Panc1 (cell line): ENCODE results near the gene CACNA1A. TPM values are rescaled to one million over a fixed set of nuclear protein-coding genes. Genes with fewer than 3 reads are reported as not detected.

ENCODE experiments used
- ATAC-seq: fragments of 200-7000 bp; cut with Tn5 transposase; 2 replicates; pipeline ENCODE4 v1.9.1; 2020; ENCODE audit warnings: mild to moderate bottlenecking, moderate library complexity
- BruUV-seq: library from RNA; stranded (reverse); fragments of 400-500 nt; replicated peaks from 2 replicates; lab custom pipeline; 2021; lab: Mats Ljungman, UMichigan
- CTCF ChIA-PET: fragments of 300-600 bp; sonication (Branson Sonifier 250); formaldehyde crosslinking; loops from one replicate; lab custom pipeline; 2022; ENCODE audit warnings: antibody characterized with exemption; lab: Charles Lee
- POLR2A ChIA-PET: fragments of 300-600 bp; sonication (Branson Sonifier 250); formaldehyde crosslinking; loops from one replicate; lab custom pipeline; 2022; ENCODE audit warnings: antibody characterized with exemption; lab: Charles Lee
- DNase-seq: peaks from one replicate; pipeline ENCODE4 v3.0.0-alpha.2; 2010; ENCODE audit warnings: low read depth, low spot score
- H3K27ac ChIP-seq: 2 replicates; pipeline ENCODE4 v1.5.1; 2011; ENCODE audit warnings: mild to moderate bottlenecking, low read length, inconsistent platforms
- H3K27me3 ChIP-seq: fragments of 200-500 bp; sonication (Bioruptor generic); 2 replicates; pipeline ENCODE4 v1.6.0; 2014; ENCODE audit warnings: low read length, inconsistent platforms; ENCODE audit not compliant: control insufficient read depth, insufficient read depth
- H3K36me3 ChIP-seq: fragments of 200-500 bp; sonication (Bioruptor generic); 2 replicates; pipeline ENCODE4 v1.5.1; 2014; ENCODE audit warnings: inconsistent platforms, mild to moderate bottlenecking, low read length, moderate library complexity; ENCODE audit not compliant: control insufficient read depth, insufficient read depth
- H3K4me1 ChIP-seq: 2 replicates; pipeline ENCODE4 v1.5.1; 2011; ENCODE audit warnings: inconsistent platforms, mild to moderate bottlenecking, low read length, moderate library complexity; ENCODE audit not compliant: control insufficient read depth, insufficient read depth
- H3K4me3 ChIP-seq, 2 experiments: 2 replicates each; pipeline ENCODE4 v1.5.1; 2011 to 2012; ENCODE audit warnings: low read depth in 2 of 2, low read length in 2 of 2, mild to moderate bottlenecking in 2 of 2, inconsistent platforms in 1 of 2, moderate library complexity in 1 of 2
- H3K9me3 ChIP-seq: fragments of 200-500 bp; sonication (Bioruptor generic); 2 replicates; pipeline ENCODE4 v1.5.1; 2014; ENCODE audit warnings: low read depth, mild to moderate bottlenecking, inconsistent platforms, low read length, moderate library complexity; ENCODE audit not compliant: control insufficient read depth, insufficient read depth
- CTCF ChIP-seq: fragments of 450-650 bp; IDR thresholded peaks from 2 replicates; pipeline ENCODE4 v1.5.1; 2017; ENCODE audit warnings: mild to moderate bottlenecking
- POLR2AphosphoS5 ChIP-seq: IDR thresholded peaks from 2 replicates; pipeline ENCODE4 v1.6.1; 2012; ENCODE audit warnings: mild to moderate bottlenecking, low read depth, low read length, moderate library complexity
- REST ChIP-seq, 2 experiments: IDR thresholded peaks; 2 replicates each; pipeline ENCODE4 v1.6.1; 2011 to 2012; ENCODE audit warnings: low read depth in 2 of 2, control low read depth in 1 of 2, low read length in 1 of 2, mild to moderate bottlenecking in 1 of 2, moderate library complexity in 1 of 2; ENCODE audit not compliant: insufficient read depth in 1 of 2
- SIN3A ChIP-seq: IDR thresholded peaks from 2 replicates; pipeline ENCODE4 v1.6.1; 2012; ENCODE audit warnings: low read depth, mild to moderate bottlenecking, low read length, moderate library complexity, borderline replicate concordance; ENCODE audit not compliant: insufficient read depth
- TCF7L2 ChIP-seq: IDR thresholded peaks from 2 replicates; pipeline ENCODE4 v1.6.1; 2011; ENCODE audit warnings: mild to moderate bottlenecking, low read depth, low read length, inconsistent platforms
- in situ Hi-C: cut with HindIII; loops from 2 replicates; pipeline ENCODE4 v1.10.0; 2016; ENCODE audit warnings: low sequenced_read_pairs, low pct_unique_long_range_greater_than_20kb
- intact Hi-C: fragments of 100-400 bp; cut with micrococcal nuclease; formaldehyde crosslinking; loops from one replicate; pipeline ENCODE4 v1.10.0; 2022; ENCODE audit not compliant: unreplicated experiment
- total RNA-seq: library from RNA; stranded (reverse); gene quantifications from one replicate; pipeline ENCODE4 v1.2.1, GENCODE V29; 2021; ENCODE audit not compliant: unreplicated experiment

CACNA1A gene
- total RNA-seq, 1 experiment from 2014 or later, result 0.51 TPM

- no peak for TF ChIP-seq SIN3A
- no peak for TF ChIP-seq REST (IDR thresholded peaks at IDR 0.05; ENCODE audit: insufficient read depth in 1 of 2, low read depth in 2 of 2, low read length in 1 of 2)
- TF ChIP-seq POLR2AphosphoS5, result no peak
- no peak for TF ChIP-seq TCF7L2
- Histone ChIP-seq H3K36me3 (no peaks in the 10 kb centered on the region), H3K27ac (peak overlapping the region; percentile 64), H3K4me1 (peaks cover 11% of the 10 kb centered on the region), H3K27me3 (no peaks in the 10 kb centered on the region), H3K9me3 (peaks cover 3% of the 10 kb centered on the region; the same call in 1 of the 2 replicates), H3K4me3 (peak overlapping the region in 1 of 2 experiments; percentile 18; a peak in 1 of 4 replicates)
- DNase-seq, result peak; percentile 35
- intact Hi-C loops, result no loop called here
- no TSS peak for BruUV-seq
- POLR2A ChIA-PET, result no interaction called here
- peak; percentile 89 for ATAC-seq
- in situ Hi-C loops, result no loop called here
- CTCF ChIA-PET, result no interaction called here
These were observed 107.2 kb downstream of the CACNA1A start for GRCh38 chr19:13398780-13399726.

GRCh38 chr19:13398182-13398581 lies 108.1 kb downstream of the CACNA1A start:
- no peak for ATAC-seq
- no peaks in the 10 kb centered on the region for H3K36me3 ChIP-seq
- no peak for DNase-seq
- no TSS peak for BruUV-seq
- POLR2A ChIA-PET, result no interaction called here
- intact Hi-C loops, result no loop called here
- TF ChIP-seq REST (IDR thresholded peaks at IDR 0.05; ENCODE audit: insufficient read depth in 1 of 2, low read depth in 2 of 2, low read length in 1 of 2) (no peak), POLR2AphosphoS5 (no peak), CTCF (no peak), SIN3A (no peak), TCF7L2 (no peak)
- peaks cover 3% of the 10 kb centered on the region; the same call in 1 of the 2 replicates for H3K9me3 ChIP-seq
- peaks cover 11% of the 10 kb centered on the region for H3K4me1 ChIP-seq
- in situ Hi-C loops, result no loop called here
- H3K4me3 ChIP-seq, result no peak overlapping the region
- H3K27me3 ChIP-seq, result no peaks in the 10 kb centered on the region
- CTCF ChIA-PET, result no interaction called here
- H3K27ac ChIP-seq, result peak overlapping the region; percentile 35; the same call in 1 of the 2 replicates
